Measurements from ENCODE around the gene ABHD12B. TPM values are rescaled to one million over a fixed set of nuclear protein-coding genes. Genes with fewer than 3 reads are reported as not detected.

Gene ABHD12B
- total RNA-seq, 1 experiment from 2014 or later = not detected

DNA sequence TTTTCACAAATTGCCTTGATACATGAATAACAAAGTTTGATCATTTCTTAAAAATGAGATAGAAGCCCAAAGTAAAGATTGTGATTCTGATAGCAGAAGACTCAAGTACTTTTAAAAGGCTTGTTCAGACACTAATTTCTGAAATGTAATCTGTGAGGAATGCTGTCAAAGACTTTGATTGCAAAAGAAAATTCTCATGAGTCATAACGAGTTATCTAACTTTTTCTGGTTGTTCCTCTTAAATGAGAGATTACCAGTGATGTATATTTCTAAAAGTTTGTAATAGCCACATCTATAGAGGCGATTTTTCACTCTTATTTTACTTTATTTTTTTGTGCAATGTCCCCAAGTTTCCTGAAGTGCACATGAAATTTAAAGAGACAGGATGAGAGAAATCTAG, 65.5 kb downstream of the ABHD12B start:
- POLR2A ChIA-PET = no interaction called here
- ATAC-seq = no peak
- no TSS peak for BruUV-seq (replicated peaks)

DNA sequence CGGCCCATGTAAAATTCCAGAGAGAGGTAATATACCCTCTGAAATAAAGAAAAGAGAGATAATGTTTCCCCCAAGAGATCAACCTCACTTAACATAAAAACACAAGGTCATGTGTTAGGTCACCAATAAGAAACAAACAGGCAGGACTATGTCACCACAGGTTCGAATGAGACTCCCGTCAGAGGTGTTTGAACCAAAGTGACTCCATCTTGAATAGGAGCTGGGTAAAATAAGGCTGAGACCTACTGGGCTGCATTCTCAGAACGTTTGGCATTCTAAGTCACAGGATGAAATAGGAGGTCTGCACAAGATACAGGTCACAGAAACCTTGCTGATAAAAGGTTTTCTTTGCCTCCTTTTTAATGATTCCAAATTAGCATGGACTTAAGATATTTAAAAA, 65.9 kb downstream of the ABHD12B start:
- Histone ChIP-seq H3K27me3 (ENCODE audit: control insufficient read depth, insufficient read depth, low read length) (no peaks in the 10 kb centered on the region), H3K4me1 (ENCODE audit: control insufficient read depth, insufficient read depth, low read length) (no peaks in the 10 kb centered on the region), H3K36me3 (ENCODE audit: control insufficient read depth, insufficient read depth, low read length) (no peaks in the 10 kb centered on the region; the same call in 1 of the 2 replicates), H3K27ac (ENCODE audit: low read length) (no peak overlapping the region), H3K9me3 (ENCODE audit: control insufficient read depth, insufficient read depth, low read depth, low read length) (no peaks in the 10 kb centered on the region), H3K4me3 (ENCODE audit: low read depth in 2 of 2, low read length in 2 of 2) (no peak overlapping the region)
- intact Hi-C loops (cut with micrococcal nuclease; ENCODE audit: unreplicated experiment) (no loop called here), in situ Hi-C loops (cut with HindIII; ENCODE audit: low pct_unique_long_range_greater_than_20kb, low sequenced_read_pairs) (no loop called here)
- CTCF ChIA-PET = no interaction called here
- no peak for ATAC-seq
- no peak for DNase-seq (ENCODE audit: low read depth, low spot score)
- TF ChIP-seq TCF7L2 (IDR thresholded peaks at IDR 0.05; ENCODE audit: low read depth, low read length) (no peak), SIN3A (IDR thresholded peaks at IDR 0.05; ENCODE audit: borderline replicate concordance, insufficient read depth, low read depth, low read length) (no peak), POLR2AphosphoS5 (IDR thresholded peaks at IDR 0.05; ENCODE audit: low read depth, low read length) (no peak)
- TF ChIP-seq, protein P1, sequence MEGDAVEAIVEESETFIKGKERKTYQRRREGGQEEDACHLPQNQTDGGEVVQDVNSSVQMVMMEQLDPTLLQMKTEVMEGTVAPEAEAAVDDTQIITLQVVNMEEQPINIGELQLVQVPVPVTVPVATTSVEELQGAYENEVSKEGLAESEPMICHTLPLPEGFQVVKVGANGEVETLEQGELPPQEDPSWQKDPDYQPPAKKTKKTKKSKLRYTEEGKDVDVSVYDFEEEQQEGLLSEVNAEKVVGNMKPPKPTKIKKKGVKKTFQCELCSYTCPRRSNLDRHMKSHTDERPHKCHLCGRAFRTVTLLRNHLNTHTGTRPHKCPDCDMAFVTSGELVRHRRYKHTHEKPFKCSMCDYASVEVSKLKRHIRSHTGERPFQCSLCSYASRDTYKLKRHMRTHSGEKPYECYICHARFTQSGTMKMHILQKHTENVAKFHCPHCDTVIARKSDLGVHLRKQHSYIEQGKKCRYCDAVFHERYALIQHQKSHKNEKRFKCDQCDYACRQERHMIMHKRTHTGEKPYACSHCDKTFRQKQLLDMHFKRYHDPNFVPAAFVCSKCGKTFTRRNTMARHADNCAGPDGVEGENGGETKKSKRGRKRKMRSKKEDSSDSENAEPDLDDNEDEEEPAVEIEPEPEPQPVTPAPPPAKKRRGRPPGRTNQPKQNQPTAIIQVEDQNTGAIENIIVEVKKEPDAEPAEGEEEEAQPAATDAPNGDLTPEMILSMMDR (IDR thresholded peaks at IDR 0.05) = no peak
- TF ChIP-seq, protein P2, sequence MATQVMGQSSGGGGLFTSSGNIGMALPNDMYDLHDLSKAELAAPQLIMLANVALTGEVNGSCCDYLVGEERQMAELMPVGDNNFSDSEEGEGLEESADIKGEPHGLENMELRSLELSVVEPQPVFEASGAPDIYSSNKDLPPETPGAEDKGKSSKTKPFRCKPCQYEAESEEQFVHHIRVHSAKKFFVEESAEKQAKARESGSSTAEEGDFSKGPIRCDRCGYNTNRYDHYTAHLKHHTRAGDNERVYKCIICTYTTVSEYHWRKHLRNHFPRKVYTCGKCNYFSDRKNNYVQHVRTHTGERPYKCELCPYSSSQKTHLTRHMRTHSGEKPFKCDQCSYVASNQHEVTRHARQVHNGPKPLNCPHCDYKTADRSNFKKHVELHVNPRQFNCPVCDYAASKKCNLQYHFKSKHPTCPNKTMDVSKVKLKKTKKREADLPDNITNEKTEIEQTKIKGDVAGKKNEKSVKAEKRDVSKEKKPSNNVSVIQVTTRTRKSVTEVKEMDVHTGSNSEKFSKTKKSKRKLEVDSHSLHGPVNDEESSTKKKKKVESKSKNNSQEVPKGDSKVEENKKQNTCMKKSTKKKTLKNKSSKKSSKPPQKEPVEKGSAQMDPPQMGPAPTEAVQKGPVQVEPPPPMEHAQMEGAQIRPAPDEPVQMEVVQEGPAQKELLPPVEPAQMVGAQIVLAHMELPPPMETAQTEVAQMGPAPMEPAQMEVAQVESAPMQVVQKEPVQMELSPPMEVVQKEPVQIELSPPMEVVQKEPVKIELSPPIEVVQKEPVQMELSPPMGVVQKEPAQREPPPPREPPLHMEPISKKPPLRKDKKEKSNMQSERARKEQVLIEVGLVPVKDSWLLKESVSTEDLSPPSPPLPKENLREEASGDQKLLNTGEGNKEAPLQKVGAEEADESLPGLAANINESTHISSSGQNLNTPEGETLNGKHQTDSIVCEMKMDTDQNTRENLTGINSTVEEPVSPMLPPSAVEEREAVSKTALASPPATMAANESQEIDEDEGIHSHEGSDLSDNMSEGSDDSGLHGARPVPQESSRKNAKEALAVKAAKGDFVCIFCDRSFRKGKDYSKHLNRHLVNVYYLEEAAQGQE (IDR thresholded peaks at IDR 0.05; ENCODE audit: insufficient read depth in 1 of 2, low read depth in 2 of 2, low read length in 1 of 2) = no peak
- no TSS peak for BruUV-seq (replicated peaks)
- POLR2A ChIA-PET = no interaction called here

More for the DNA sequence above, 65.5 kb downstream of the ABHD12B start:
- TF ChIP-seq POLR2AphosphoS5 (IDR thresholded peaks at IDR 0.05; ENCODE audit: low read depth, low read length) (no peak), TCF7L2 (IDR thresholded peaks at IDR 0.05; ENCODE audit: low read depth, low read length) (no peak)
- TF ChIP-seq, protein P1 (IDR thresholded peaks at IDR 0.05) = no peak
- TF ChIP-seq, protein P2 (IDR thresholded peaks at IDR 0.05; ENCODE audit: insufficient read depth in 1 of 2, low read depth in 2 of 2, low read length in 1 of 2) = no peak
- no peaks in the 10 kb centered on the region for H3K4me1 ChIP-seq (ENCODE audit: control insufficient read depth, insufficient read depth, low read length)
- DNase-seq (ENCODE audit: low read depth, low spot score) = no peak
- no peaks in the 10 kb centered on the region; the same call in 1 of the 2 replicates for H3K36me3 ChIP-seq (ENCODE audit: control insufficient read depth, insufficient read depth, low read length)
- H3K27ac ChIP-seq (ENCODE audit: low read length) = no peak overlapping the region
- in situ Hi-C loops (cut with HindIII; ENCODE audit: low pct_unique_long_range_greater_than_20kb, low sequenced_read_pairs) (no loop called here), intact Hi-C loops (cut with micrococcal nuclease; ENCODE audit: unreplicated experiment) (no loop called here)
- CTCF ChIA-PET = no interaction called here
- no peaks in the 10 kb centered on the region for H3K9me3 ChIP-seq (ENCODE audit: control insufficient read depth, insufficient read depth, low read depth, low read length)
- no peaks in the 10 kb centered on the region for H3K27me3 ChIP-seq (ENCODE audit: control insufficient read depth, insufficient read depth, low read length)
- H3K4me3 ChIP-seq (ENCODE audit: low read depth in 2 of 2, low read length in 2 of 2) = no peak overlapping the region

All from Panc1 (cell line).